ENCODE measurements around the gene DENND1A. TPM values are rescaled to one million over a fixed set of nuclear protein-coding genes. Genes with fewer than 3 reads are reported as not detected.

DENND1A gene
- total and polyA plus RNA-seq, 4 donors = 7.9 to 22.0 (median 13.9) TPM

DNA sequence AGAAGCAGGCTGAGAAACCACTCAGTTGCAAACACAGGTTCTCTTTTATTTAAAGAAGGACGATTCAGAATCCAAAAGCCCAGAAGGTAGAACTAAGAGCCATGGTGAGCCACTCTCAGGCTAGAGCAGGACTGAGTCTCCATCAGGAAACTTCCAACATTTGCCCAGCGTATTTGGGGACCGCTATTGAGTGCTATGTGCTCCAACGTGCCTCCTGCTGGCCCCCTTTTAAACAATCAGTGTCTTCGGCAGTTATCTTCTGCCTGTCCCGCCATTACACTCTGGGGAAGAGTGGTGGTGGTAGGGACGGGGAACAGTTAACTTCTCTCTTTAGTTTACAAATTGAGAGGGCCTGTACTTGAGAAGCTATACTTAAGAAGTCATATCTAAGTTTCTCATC is 78.1 kb downstream of the DENND1A start (continued):
- TF ChIP-seq, protein P1, sequence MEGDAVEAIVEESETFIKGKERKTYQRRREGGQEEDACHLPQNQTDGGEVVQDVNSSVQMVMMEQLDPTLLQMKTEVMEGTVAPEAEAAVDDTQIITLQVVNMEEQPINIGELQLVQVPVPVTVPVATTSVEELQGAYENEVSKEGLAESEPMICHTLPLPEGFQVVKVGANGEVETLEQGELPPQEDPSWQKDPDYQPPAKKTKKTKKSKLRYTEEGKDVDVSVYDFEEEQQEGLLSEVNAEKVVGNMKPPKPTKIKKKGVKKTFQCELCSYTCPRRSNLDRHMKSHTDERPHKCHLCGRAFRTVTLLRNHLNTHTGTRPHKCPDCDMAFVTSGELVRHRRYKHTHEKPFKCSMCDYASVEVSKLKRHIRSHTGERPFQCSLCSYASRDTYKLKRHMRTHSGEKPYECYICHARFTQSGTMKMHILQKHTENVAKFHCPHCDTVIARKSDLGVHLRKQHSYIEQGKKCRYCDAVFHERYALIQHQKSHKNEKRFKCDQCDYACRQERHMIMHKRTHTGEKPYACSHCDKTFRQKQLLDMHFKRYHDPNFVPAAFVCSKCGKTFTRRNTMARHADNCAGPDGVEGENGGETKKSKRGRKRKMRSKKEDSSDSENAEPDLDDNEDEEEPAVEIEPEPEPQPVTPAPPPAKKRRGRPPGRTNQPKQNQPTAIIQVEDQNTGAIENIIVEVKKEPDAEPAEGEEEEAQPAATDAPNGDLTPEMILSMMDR (IDR thresholded peaks at IDR 0.05; ENCODE audit: low read depth, low read length, missing input control) = no peak
- TF ChIP-seq TAF1 (conservative IDR thresholded peaks at IDR 0.05) = no peak

DNA sequence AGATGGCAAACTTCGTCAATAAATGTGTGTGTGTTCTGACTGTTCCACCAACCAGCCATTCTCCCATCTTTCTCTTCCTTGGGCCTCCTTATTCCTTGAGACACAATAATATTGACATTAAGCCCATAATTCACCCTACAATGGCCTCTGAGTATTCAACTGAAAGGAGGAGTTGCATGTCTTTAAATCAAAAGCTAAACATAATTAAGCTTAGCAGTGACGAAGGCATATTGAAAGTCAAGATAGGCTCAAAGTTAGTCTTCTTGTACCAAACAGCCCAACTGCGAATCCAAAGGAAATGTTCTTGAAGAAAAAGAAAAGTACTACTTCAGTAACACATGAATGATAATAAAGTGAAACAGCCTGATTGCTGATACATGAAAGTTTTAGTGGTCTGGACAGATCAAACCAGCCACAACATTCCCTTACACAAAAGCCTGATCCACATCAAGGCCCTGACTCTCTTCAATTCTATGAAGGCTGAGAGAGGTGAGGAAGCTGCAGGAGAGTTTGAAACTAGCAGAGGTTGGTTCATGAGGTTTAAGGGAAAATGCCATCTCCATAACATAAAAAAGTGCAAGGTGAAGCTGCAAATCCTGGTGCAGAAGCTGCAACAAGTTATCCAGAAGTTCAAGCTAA is 81.4 kb downstream of the DENND1A start:
- Histone ChIP-seq H3K27me3 (ENCODE audit: control insufficient read depth in 4 of 4, insufficient read depth in 4 of 4, low read length in 3 of 4) (no peaks in the 10 kb centered on the region), H3K9ac (ENCODE audit: low read depth in 1 of 2, low read length in 2 of 2) (no peak overlapping the region), H3K4me3 (ENCODE audit: low read depth in 1 of 3, low read length in 3 of 3) (no peak overlapping the region), H3K9me3 (ENCODE audit: control insufficient read depth in 4 of 4, low read length in 3 of 4) (peaks cover 0 to 8% (median 2%) of the 10 kb centered on the region in 4 donors), H3K27ac (ENCODE audit: low read depth in 1 of 2, low read length in 2 of 2) (no peak overlapping the region), H3K4me1 (ENCODE audit: control insufficient read depth in 4 of 4, insufficient read depth in 4 of 4, low read length in 3 of 4) (no peaks in the 10 kb centered on the region), H3K36me3 (ENCODE audit: control insufficient read depth in 4 of 4, insufficient read depth in 3 of 4, low read depth in 1 of 4, low read length in 3 of 4) (no peaks in the 10 kb centered on the region)
- TF ChIP-seq GABPA (IDR thresholded peaks at IDR 0.05 in 1 of 2, conservative IDR thresholded peaks at IDR 0.05 in 1 of 2) (no peak), TAF1 (conservative IDR thresholded peaks at IDR 0.05) (no peak)
- DNase-seq (ENCODE audit: low spot score) = no peak
- WGBS = 92% methylated on average over 3 of the region's 3 CpGs

DNA sequence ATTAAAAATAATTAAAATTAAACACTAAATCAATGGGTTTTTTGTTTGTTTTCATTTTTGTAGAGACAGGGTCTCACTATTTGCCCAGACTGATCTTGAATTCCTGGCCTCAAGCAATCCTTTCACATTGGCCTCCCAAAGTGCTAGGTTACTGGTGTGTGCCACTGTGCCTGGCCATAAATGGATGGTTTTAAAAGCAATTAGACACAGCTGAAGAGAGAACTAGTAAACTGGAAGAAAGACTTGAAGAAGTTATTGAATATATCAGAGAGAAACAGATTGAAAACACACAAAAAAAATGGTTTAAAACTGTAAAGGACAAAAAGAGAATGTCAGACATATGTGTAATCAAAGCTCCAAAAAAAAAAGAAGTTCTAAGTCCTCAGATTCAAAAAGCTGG is 83.0 kb downstream of the DENND1A start:
- Histone ChIP-seq H3K36me3 (ENCODE audit: control insufficient read depth in 4 of 4, insufficient read depth in 3 of 4, low read depth in 1 of 4, low read length in 3 of 4) (no peaks in the 10 kb centered on the region), H3K4me3 (ENCODE audit: low read depth in 1 of 3, low read length in 3 of 3) (no peak overlapping the region), H3K4me1 (ENCODE audit: control insufficient read depth in 4 of 4, insufficient read depth in 4 of 4, low read length in 3 of 4) (no peaks in the 10 kb centered on the region), H3K9ac (ENCODE audit: low read depth in 1 of 2, low read length in 2 of 2) (no peak overlapping the region), H3K27ac (ENCODE audit: low read depth in 1 of 2, low read length in 2 of 2) (no peak overlapping the region), H3K9me3 (ENCODE audit: control insufficient read depth in 4 of 4, low read length in 3 of 4) (peaks cover 0 to 12% (median 3%) of the 10 kb centered on the region in 4 donors), H3K27me3 (ENCODE audit: control insufficient read depth in 4 of 4, insufficient read depth in 4 of 4, low read length in 3 of 4) (no peaks in the 10 kb centered on the region)
- DNase-seq (ENCODE audit: low spot score) = no peak
- TF ChIP-seq HNF4A (conservative IDR thresholded peaks at IDR 0.05) (no peak), YY1 (IDR thresholded peaks at IDR 0.05) (no peak), GABPA (IDR thresholded peaks at IDR 0.05 in 1 of 2, conservative IDR thresholded peaks at IDR 0.05 in 1 of 2) (no peak), EGR1 (IDR thresholded peaks at IDR 0.05; ENCODE audit: low read depth in 2 of 2) (no peak), TAF1 (conservative IDR thresholded peaks at IDR 0.05) (no peak), NR2F2 (IDR thresholded peaks at IDR 0.05) (no peak), JUND (IDR thresholded peaks at IDR 0.05) (no peak), RXRA (IDR thresholded peaks at IDR 0.05) (no peak)
- TF ChIP-seq, protein P2, sequence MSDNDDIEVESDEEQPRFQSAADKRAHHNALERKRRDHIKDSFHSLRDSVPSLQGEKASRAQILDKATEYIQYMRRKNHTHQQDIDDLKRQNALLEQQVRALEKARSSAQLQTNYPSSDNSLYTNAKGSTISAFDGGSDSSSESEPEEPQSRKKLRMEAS (IDR thresholded peaks at IDR 0.05) = no peak
- TF ChIP-seq, protein P1 (IDR thresholded peaks at IDR 0.05; ENCODE audit: low read depth, low read length, missing input control) = no peak
- TF ChIP-seq, protein P3, sequence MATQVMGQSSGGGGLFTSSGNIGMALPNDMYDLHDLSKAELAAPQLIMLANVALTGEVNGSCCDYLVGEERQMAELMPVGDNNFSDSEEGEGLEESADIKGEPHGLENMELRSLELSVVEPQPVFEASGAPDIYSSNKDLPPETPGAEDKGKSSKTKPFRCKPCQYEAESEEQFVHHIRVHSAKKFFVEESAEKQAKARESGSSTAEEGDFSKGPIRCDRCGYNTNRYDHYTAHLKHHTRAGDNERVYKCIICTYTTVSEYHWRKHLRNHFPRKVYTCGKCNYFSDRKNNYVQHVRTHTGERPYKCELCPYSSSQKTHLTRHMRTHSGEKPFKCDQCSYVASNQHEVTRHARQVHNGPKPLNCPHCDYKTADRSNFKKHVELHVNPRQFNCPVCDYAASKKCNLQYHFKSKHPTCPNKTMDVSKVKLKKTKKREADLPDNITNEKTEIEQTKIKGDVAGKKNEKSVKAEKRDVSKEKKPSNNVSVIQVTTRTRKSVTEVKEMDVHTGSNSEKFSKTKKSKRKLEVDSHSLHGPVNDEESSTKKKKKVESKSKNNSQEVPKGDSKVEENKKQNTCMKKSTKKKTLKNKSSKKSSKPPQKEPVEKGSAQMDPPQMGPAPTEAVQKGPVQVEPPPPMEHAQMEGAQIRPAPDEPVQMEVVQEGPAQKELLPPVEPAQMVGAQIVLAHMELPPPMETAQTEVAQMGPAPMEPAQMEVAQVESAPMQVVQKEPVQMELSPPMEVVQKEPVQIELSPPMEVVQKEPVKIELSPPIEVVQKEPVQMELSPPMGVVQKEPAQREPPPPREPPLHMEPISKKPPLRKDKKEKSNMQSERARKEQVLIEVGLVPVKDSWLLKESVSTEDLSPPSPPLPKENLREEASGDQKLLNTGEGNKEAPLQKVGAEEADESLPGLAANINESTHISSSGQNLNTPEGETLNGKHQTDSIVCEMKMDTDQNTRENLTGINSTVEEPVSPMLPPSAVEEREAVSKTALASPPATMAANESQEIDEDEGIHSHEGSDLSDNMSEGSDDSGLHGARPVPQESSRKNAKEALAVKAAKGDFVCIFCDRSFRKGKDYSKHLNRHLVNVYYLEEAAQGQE (IDR thresholded peaks at IDR 0.05) = no peak
- TF ChIP-seq, protein P4, sequence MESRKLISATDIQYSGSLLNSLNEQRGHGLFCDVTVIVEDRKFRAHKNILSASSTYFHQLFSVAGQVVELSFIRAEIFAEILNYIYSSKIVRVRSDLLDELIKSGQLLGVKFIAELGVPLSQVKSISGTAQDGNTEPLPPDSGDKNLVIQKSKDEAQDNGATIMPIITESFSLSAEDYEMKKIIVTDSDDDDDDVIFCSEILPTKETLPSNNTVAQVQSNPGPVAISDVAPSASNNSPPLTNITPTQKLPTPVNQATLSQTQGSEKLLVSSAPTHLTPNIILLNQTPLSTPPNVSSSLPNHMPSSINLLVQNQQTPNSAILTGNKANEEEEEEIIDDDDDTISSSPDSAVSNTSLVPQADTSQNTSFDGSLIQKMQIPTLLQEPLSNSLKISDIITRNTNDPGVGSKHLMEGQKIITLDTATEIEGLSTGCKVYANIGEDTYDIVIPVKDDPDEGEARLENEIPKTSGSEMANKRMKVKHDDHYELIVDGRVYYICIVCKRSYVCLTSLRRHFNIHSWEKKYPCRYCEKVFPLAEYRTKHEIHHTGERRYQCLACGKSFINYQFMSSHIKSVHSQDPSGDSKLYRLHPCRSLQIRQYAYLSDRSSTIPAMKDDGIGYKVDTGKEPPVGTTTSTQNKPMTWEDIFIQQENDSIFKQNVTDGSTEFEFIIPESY (IDR thresholded peaks at IDR 0.05) = no peak
